Mesenchymal stem cell (in vitro differentiated cells and primary cell): ENCODE measurements around the gene SH2D4B.

Source experiments
- DNase-seq: peaks from one replicate; pipeline ENCODE4 v3.0.0-alpha.2; 2013
- H2AFZ ChIP-seq: one replicate; pipeline ENCODE4 v1.6.1; 2013; ENCODE audit warnings: low read depth, mild to moderate bottlenecking, control low read depth, inconsistent platforms, low read length, moderate library complexity
- H2AK5ac ChIP-seq: 2 replicates; pipeline ENCODE4 v1.6.1; 2013; ENCODE audit warnings: low read length, moderate library complexity, mild to moderate bottlenecking, inconsistent platforms; ENCODE audit not compliant: severe bottlenecking
- H2BK120ac ChIP-seq: one replicate; pipeline ENCODE4 v1.6.1; 2013; ENCODE audit warnings: low read depth, mild to moderate bottlenecking, inconsistent platforms, low read length, moderate library complexity
- H2BK12ac ChIP-seq, 2 experiments: one replicate each; pipeline ENCODE4 v1.6.1; 2013; ENCODE audit warnings: inconsistent platforms in 2 of 2, low read length in 2 of 2, mild to moderate bottlenecking in 2 of 2, moderate library complexity in 2 of 2, control low read depth in 1 of 2
- H2BK15ac ChIP-seq: one replicate; pipeline ENCODE4 v1.6.1; 2013; ENCODE audit warnings: mild to moderate bottlenecking, low read depth, inconsistent platforms; ENCODE audit not compliant: poor library complexity, severe bottlenecking
- H2BK5ac ChIP-seq: 2 replicates; pipeline ENCODE4 v1.6.1; 2013; ENCODE audit warnings: low read depth, mild to moderate bottlenecking, low read length, control low read depth, inconsistent platforms; ENCODE audit not compliant: poor library complexity, severe bottlenecking
- H3K14ac ChIP-seq, 2 experiments: one replicate each; pipeline ENCODE4 v1.6.1; 2013; ENCODE audit warnings: inconsistent platforms in 2 of 2, low read length in 2 of 2, control low read depth in 1 of 2, mild to moderate bottlenecking in 1 of 2, moderate library complexity in 1 of 2
- H3K18ac ChIP-seq, 2 experiments: one replicate each; pipeline ENCODE4 v1.6.1; 2013; ENCODE audit warnings: inconsistent platforms in 2 of 2, low read length in 2 of 2, control low read depth in 1 of 2, low read depth in 1 of 2, mild to moderate bottlenecking in 1 of 2
- H3K23ac ChIP-seq, 2 experiments: one replicate each; pipeline ENCODE4 v1.6.1; 2013; ENCODE audit warnings: inconsistent platforms in 2 of 2, low read length in 2 of 2, mild to moderate bottlenecking in 2 of 2, moderate library complexity in 2 of 2, control low read depth in 1 of 2
- H3K27ac ChIP-seq: 2 replicates; pipeline ENCODE4 v1.5.1; 2013; ENCODE audit warnings: mild to moderate bottlenecking, moderate library complexity, low read length, control low read depth, inconsistent platforms; ENCODE audit not compliant: poor library complexity, severe bottlenecking
- H3K27me3 ChIP-seq, 2 experiments: 2 replicates each; pipeline versions ENCODE4 v1.6.1 to v1.7.0; 2013; ENCODE audit warnings: low read length in 2 of 2, mild to moderate bottlenecking in 2 of 2, moderate library complexity in 2 of 2, control low read depth in 1 of 2, inconsistent platforms in 1 of 2; ENCODE audit not compliant: control insufficient read depth in 1 of 2, insufficient read depth in 1 of 2
- H3K36me3 ChIP-seq, 2 experiments: 2 replicates each; pipeline versions ENCODE4 v1.6.1 to v1.7.0; 2013; ENCODE audit warnings: low read length in 2 of 2, control low read depth in 1 of 2, inconsistent platforms in 1 of 2, low read depth in 1 of 2, mild to moderate bottlenecking in 1 of 2; ENCODE audit not compliant: insufficient read depth in 2 of 2, control insufficient read depth in 1 of 2
- H3K4ac ChIP-seq, 2 experiments: one replicate each; pipeline ENCODE4 v1.6.1; 2013; ENCODE audit warnings: inconsistent platforms in 2 of 2, low read length in 2 of 2, mild to moderate bottlenecking in 2 of 2, moderate library complexity in 2 of 2, control low read depth in 1 of 2, low read depth in 1 of 2
- H3K4me1 ChIP-seq: 2 replicates; pipeline ENCODE4 v1.6.1; 2013; ENCODE audit warnings: low read depth, low read length, control low read depth; ENCODE audit not compliant: control insufficient read depth, insufficient read depth
- H3K4me2 ChIP-seq: 2 replicates; pipeline ENCODE4 v1.6.1; 2013; ENCODE audit warnings: low read length, mild to moderate bottlenecking, inconsistent platforms; ENCODE audit not compliant: poor library complexity, severe bottlenecking
- H3K4me3 ChIP-seq, 2 experiments: 2 replicates each; pipeline versions ENCODE4 v1.5.1 to v1.7.0; 2013; ENCODE audit warnings: low read length in 2 of 2, mild to moderate bottlenecking in 2 of 2, control low read depth in 1 of 2, low read depth in 1 of 2; ENCODE audit not compliant: insufficient read depth in 1 of 2
- H3K79me1 ChIP-seq: replicated peaks from 2 replicates; pipeline ENCODE4 v1.6.1; 2013; ENCODE audit warnings: mild to moderate bottlenecking, control low read depth, low read length, inconsistent platforms; ENCODE audit not compliant: poor library complexity, severe bottlenecking
- H3K9ac ChIP-seq: 2 replicates; pipeline ENCODE4 v1.7.0; 2013; ENCODE audit warnings: mild to moderate bottlenecking, low read length, moderate library complexity
- H3K9me3 ChIP-seq: 2 replicates; pipeline ENCODE4 v1.7.0; 2013; ENCODE audit warnings: mild to moderate bottlenecking, low read length; ENCODE audit not compliant: control insufficient read depth
- H4K8ac ChIP-seq: one replicate; pipeline ENCODE4 v1.6.1; 2013; ENCODE audit warnings: inconsistent platforms, mild to moderate bottlenecking, low read length, moderate library complexity
- H4K91ac ChIP-seq: one replicate; pipeline ENCODE4 v1.6.1; 2013; ENCODE audit warnings: mild to moderate bottlenecking, low read length, inconsistent platforms
- WGBS: methylation state at CpG from one replicate; pipeline ENCODE4 v1.1.7; 2013; ENCODE audit warnings: mixed read lengths; 5-methylcytosine and 5-hydroxymethylcytosine counted together

The SH2D4B gene

GRCh38 chr10:80540618-80540980 is 2.9 kb downstream of the SH2D4B start:
- Histone ChIP-seq H3K36me3 (no peaks in the 10 kb centered on the region), H4K91ac (no peak overlapping the region), H2BK12ac (no peak overlapping the region), H3K79me1 (no peaks in the 10 kb centered on the region), H3K27me3 (peaks cover 11 to 30% of the 10 kb centered on the region in 2 experiments), H4K8ac (no peak overlapping the region), H3K27ac (no peak overlapping the region), H3K23ac (no peak overlapping the region), H2BK5ac (no peak overlapping the region), H2BK120ac (no peak overlapping the region), H3K14ac (no peak overlapping the region), H3K4me1 (peaks cover 5% of the 10 kb centered on the region), H2AK5ac (no peak overlapping the region), H3K4ac (no peak overlapping the region), H3K9me3 (no peaks in the 10 kb centered on the region), H2AFZ (no peak overlapping the region), H2BK15ac (no peak overlapping the region), H3K4me2 (no peak overlapping the region), H3K18ac (no peak overlapping the region), H3K9ac (no peak overlapping the region), H3K4me3 (peak overlapping the region in 1 of 2 experiments; percentile 51)
- WGBS: 95% methylated on average over 9 of the region's 9 CpGs
- DNase-seq: no peak

DNA sequence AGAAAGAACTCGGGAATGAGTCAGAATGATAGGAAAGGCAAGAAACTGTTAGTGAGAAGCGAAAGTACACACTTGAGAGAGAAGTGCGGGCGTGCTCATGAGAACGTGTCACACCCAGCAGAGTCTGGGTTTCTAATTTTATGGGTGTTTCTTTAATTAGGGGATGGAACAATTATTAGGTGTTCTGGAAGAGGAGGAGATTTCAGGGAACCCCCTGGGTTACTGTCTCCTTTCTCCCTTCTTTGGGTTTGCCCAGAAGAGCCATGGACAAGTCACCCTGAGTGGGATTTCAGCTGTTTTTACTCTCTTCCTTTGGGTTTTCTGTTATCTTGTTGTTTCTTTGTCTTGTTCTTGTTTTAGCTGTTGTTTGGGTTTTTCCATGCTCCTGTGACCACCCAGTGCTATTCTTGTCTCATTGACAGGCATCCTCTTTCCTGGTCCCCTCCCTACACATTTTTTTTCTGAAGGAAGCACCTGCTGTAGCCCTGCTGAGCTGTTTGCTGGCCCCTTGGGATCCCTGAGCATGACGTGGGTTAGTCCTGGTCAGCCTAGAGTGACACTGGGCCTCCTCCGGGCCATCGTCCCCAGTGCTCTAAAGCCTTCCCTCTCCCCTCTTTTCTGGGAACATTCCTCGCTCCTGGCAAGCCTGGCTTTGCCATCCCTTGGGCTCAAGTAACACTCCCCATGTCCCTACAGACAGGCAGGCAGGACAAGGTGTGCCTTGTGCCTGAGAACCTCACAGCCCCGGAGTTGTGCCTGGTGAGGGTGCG is 3.5 kb downstream of the SH2D4B start:
- H3K4ac ChIP-seq: no peak overlapping the region
- H2AK5ac ChIP-seq: no peak overlapping the region
- no peaks in the 10 kb centered on the region for H3K36me3 ChIP-seq
- no peak for DNase-seq
- peaks cover 5% of the 10 kb centered on the region for H3K4me1 ChIP-seq
- no peak overlapping the region for H4K91ac ChIP-seq
- H3K18ac ChIP-seq: no peak overlapping the region
- no peak overlapping the region for H3K27ac ChIP-seq
- no peak overlapping the region for H2BK5ac ChIP-seq
- H2AFZ ChIP-seq: no peak overlapping the region
- no peak overlapping the region for H3K23ac ChIP-seq
- peak overlapping the region in 1 of 2 experiments; percentile 51 for H3K4me3 ChIP-seq
- H3K4me2 ChIP-seq: no peak overlapping the region
- no peak overlapping the region for H3K9ac ChIP-seq
- peaks cover 12 to 32% of the 10 kb centered on the region in 2 experiments for H3K27me3 ChIP-seq
- H2BK15ac ChIP-seq: no peak overlapping the region
- peak overlapping the region in 1 of 2 experiments; percentile 36 for H3K14ac ChIP-seq
- H2BK120ac ChIP-seq: no peak overlapping the region
- H4K8ac ChIP-seq: no peak overlapping the region
- no peak overlapping the region for H2BK12ac ChIP-seq
- H3K79me1 ChIP-seq: no peaks in the 10 kb centered on the region
- WGBS: 84% methylated on average over 11 of the region's 11 CpGs
- no peaks in the 10 kb centered on the region for H3K9me3 ChIP-seq

GRCh38 chr10:80542053-80542452 is 4.4 kb downstream of the SH2D4B start:
- Histone ChIP-seq H2AFZ (no peak overlapping the region), H4K8ac (no peak overlapping the region), H3K27me3 (peaks cover 6 to 34% of the 10 kb centered on the region in 2 experiments), H3K27ac (no peak overlapping the region), H2BK5ac (no peak overlapping the region), H2BK15ac (no peak overlapping the region), H3K4ac (no peak overlapping the region), H3K4me2 (no peak overlapping the region), H2BK120ac (no peak overlapping the region), H3K9ac (no peak overlapping the region), H3K36me3 (no peaks in the 10 kb centered on the region), H3K4me1 (peaks cover 5% of the 10 kb centered on the region), H3K23ac (no peak overlapping the region), H3K79me1 (no peaks in the 10 kb centered on the region), H4K91ac (no peak overlapping the region), H3K18ac (no peak overlapping the region), H3K14ac (no peak overlapping the region), H3K4me3 (no peak overlapping the region), H2AK5ac (no peak overlapping the region), H3K9me3 (no peaks in the 10 kb centered on the region), H2BK12ac (no peak overlapping the region)
- peak; percentile 18 for DNase-seq
- 66% methylated on average over 4 of the region's 4 CpGs for WGBS

- Histone ChIP-seq H3K4me3 (no peak overlapping the region), H3K4me1 (peaks cover 5% of the 10 kb centered on the region), H2BK15ac (no peak overlapping the region), H3K9ac (no peak overlapping the region), H3K23ac (no peak overlapping the region), H3K18ac (no peak overlapping the region), H3K27ac (no peak overlapping the region), H2BK12ac (no peak overlapping the region), H2BK120ac (no peak overlapping the region), H2AFZ (no peak overlapping the region), H2AK5ac (no peak overlapping the region), H4K8ac (no peak overlapping the region), H3K9me3 (no peaks in the 10 kb centered on the region), H3K14ac (no peak overlapping the region), H3K4ac (no peak overlapping the region), H3K79me1 (no peaks in the 10 kb centered on the region), H3K36me3 (no peaks in the 10 kb centered on the region), H3K27me3 (peaks cover 4 to 41% of the 10 kb centered on the region in 2 experiments), H3K4me2 (no peak overlapping the region), H2BK5ac (no peak overlapping the region), H4K91ac (peak overlapping the region; percentile 21)
- WGBS: 94% methylated on average over 19 of the region's 19 CpGs
- no peak for DNase-seq
Measured at GRCh38 chr10:80542652-80543318, 5.1 kb downstream of the SH2D4B start.
